SKM-1 treated with dmso at 0.1 percent for 144 hours (cell line): ENCODE measurements around the gene CDC20.

Experiments
- DNase-seq: peaks from one replicate; lab custom pipeline; 2025; ENCODE audit not compliant: unreplicated experiment; lab: John Stamatoyannopoulos, UW

CDC20 gene

GRCh38 chr1:43327549-43328292, 31.1 kb upstream of the CDC20 start:
- DNase-seq, result no peak

- DNase-seq, result peak; percentile 79
These were observed 28.6 kb upstream of the CDC20 start for GRCh38 chr1:43329995-43330751.

DNA sequence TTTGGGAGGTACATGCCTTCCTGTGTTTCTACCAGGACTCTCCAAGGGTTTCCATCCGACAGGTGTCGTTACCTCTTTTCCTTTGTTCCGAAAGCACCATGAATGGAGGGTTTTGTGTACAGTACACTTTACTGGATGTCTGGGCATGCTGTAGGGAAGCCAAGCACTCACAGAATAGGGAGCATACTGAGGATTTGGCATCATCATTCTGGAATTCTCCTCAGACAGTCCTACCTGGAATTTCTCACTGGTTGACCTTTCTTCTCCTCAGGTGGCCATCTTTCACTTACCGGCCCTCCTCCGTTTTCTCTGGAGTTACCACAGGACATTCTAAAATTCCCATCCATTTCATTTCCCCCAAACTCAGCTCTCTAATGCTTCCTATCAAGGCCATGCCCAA, 27.1 kb upstream of the CDC20 start:
- DNase-seq, result no peak

- DNase-seq, result no peak
These were observed 24.2 kb upstream of the CDC20 start for GRCh38 chr1:43334453-43335205.

DNA sequence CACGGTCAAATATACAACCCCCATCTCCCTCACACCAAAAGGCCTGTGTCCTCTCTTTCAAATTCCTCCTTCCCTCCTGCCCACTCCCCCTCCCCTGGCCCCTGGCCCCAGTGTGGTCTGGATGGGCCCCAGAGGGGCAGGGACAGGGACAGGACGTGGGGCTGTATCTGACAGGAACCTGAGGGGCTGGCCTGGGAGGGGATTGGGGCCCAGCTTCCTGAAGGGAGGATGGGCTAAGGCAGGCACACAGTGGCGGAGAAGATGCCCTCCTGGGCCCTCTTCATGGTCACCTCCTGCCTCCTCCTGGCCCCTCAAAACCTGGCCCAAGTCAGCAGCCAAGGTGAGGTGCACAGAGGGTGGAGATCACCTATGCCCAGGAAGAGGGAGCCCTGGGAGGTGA, 21.2 kb upstream of the CDC20 start, which contains the start of gene MPL:
TSS of gene MPL (plus strand) at position 231 of the 400 bp plus-strand sequence. CDS start at position 262, 31 bp downstream.
- no peak for DNase-seq

DNA sequence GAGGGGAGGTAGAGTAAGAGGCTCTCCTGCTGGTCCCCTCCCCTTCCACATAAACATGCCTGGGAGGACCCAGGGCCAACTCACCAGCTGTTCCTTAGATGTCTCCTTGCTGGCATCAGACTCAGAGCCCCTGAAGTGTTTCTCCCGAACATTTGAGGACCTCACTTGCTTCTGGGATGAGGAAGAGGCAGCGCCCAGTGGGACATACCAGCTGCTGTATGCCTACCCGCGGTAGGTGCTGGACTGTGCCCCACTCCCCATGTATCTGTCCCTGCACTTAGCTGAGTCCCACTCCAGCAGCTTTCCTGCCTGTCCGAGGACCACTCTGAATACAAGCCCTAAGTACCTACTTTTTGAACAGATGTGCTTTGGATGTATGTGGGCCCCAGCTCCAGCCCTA, 20.8 kb upstream of the CDC20 start:
- DNase-seq, result no peak

DNA sequence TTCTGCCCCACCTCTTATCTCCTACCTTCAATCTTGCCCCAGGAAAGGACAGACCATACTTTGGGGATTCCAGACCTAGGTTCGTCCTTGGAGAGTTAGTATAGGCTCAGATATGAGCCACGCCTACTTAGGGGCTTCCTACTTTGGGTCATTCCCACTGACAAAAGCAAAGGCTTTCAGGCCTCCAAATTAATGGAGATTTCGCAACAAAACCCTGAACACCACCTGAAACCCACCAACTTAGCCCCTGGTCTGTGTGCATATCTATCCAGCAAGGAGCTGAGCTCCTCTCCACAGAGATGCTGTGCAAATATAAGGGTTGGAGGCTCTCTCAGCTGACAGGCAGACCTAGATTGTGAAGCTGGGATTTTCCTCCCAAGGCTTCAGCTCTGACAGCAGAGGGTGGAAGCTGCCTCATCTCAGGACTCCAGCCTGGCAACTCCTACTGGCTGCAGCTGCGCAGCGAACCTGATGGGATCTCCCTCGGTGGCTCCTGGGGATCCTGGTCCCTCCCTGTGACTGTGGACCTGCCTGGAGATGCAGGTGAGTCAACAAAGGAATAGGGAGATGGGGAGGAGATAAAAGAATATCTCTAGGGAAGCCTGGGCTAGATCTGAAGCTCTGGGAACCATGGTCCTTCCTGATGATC, 19.1 kb upstream of the CDC20 start:
- DNase-seq, result no peak

DNA sequence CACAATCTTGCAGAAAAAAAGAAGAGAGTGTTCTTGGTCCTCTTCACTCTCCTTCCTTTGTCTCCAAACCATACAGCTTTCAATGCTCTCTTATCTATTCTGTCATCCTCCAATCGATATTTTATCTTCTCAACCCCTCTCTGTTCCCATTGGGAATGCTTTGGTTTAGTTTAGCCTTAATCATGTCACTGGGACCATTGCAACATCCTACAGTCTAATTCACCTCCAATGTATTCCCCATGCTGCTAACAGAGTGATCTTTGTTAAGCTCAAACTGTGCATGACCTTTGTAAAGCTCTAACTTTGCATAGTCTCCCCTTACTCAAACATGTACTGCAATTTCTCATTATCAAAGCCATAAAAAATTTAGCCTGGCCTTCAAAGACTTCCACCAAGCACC, 18.2 kb upstream of the CDC20 start:
- DNase-seq, result no peak

DNA sequence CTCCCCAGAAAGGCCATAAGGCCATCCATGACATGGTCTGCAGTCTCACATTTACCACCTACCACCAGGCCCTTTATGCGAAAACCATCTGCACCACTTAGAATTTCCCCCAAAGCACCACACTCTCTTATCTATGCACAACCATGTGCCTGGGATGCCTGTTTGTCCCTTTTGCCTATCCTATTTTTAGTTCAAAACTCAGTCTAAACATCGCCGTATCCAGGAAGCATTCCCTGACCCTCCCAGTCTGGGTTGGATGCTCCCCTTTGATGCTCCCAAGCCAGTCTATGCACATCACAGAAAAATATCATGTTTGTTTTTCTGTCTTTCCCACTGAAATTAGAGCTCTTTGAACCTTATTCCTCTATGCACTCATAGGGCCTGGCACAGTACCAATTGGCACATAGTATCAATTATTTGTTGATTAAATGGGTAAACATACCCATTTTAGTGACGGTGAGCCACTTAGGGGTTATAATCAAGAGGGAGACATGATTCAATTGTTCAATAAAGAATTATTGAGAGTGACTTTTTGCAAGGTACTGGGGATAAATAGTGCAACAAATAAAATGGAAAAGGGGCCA, 14.4 kb upstream of the CDC20 start:
- no peak for DNase-seq

GRCh38 chr1:43345120-43345519, 13.7 kb upstream of the CDC20 start:
- no peak for DNase-seq

DNA sequence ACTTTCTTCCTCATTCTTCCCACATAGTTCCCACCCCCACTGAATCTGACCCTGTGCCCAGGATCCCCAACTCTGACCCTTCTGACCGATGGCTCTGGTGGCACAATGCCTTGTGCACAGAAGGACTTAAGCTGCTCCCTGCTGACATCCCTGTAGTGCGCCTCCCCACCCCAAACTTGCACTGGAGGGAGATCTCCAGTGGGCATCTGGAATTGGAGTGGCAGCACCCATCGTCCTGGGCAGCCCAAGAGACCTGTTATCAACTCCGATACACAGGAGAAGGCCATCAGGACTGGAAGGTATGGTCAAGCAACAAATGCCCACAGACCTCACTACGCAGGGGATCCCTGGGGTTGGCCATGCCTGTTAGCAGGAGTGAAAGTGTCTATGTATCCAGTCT, 12.1 kb upstream of the CDC20 start:
- DNase-seq, result no peak

- no peak for DNase-seq
These were observed 10.4 kb upstream of the CDC20 start for GRCh38 chr1:43348343-43348808.

DNA sequence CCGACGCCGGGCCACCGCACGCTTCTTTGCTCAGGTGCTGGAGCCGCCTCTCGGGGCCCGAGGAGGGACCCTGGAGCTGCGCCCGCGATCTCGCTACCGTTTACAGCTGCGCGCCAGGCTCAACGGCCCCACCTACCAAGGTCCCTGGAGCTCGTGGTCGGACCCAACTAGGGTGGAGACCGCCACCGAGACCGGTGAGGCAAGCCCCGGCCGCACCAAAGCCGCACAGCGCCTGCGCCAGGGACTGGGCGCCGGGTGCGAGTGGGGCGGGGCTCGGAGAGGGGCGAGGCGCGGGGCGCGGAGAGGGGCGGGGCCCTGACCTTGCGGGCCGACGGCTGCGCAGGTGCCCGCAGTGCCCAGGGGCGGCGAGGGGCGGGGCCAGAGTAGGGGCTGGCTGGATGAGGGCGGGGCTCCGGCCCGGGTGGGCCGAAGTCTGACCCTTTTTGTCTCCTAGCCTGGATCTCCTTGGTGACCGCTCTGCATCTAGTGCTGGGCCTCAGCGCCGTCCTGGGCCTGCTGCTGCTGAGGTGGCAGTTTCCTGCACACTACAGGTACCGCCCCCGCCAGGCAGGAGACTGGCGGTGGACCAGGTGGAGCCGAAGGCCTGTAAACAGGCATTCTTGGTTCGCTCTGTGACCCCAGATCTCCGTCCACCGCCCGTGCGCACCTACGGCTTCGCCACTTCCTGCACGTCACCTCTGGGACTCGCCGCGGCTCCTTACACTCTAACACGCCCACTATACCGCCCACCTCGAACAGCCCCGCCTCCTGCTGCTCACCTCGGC, 9.8 kb upstream of the CDC20 start:
- DNase-seq, result no peak

DNA sequence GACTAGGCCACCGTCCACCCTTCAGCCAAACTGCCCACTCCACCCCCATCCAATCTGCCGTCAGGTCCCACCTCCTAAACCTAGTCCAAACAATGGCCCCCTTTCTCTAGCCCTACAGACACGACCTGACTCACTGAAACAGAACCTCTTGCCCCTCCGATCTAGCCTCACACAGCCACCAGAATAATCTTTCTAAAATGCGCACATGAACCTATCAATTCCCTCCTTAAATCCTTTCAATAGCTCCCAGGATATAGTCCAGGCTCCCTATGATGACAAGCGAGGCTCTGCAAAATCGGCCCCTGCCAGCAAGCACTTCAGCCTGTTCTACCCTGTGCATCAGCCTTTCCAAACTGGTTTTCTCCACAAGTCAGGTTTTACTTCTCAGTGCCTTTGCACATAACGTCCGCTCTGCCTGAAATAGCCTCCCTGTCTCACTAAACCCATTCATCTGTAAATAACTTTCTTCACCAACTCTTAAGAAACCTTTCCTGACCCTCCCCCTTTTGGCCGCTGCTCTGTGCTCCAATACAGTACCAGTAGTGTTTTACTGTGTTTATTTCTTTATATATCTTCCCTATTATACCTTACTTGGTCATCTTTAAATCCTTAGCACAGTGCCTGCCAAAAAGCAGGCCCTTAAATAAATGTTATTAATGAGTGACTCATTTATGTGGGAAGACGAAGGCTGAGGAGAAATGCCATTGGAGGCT, 9.0 kb upstream of the CDC20 start:
- peak; percentile 83 for DNase-seq

DNA sequence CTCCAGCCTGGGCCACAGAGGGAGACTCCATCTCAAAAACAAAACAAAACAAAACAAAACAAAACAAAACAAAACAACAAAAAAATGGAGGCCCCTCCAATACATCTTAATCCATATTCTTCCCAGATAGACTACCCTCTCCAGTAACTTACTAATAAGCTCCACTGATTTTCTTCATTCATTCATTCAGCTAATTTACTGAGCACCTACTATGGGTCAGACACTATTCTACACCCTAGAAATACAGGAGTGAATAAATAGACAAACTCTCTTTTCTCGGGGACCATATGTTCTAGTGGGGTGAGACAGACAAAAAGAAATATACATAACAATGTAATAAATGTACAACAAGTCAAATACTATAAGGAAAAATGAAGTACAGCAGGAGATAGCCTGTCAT, 7.8 kb upstream of the CDC20 start:
- no peak for DNase-seq

DNA sequence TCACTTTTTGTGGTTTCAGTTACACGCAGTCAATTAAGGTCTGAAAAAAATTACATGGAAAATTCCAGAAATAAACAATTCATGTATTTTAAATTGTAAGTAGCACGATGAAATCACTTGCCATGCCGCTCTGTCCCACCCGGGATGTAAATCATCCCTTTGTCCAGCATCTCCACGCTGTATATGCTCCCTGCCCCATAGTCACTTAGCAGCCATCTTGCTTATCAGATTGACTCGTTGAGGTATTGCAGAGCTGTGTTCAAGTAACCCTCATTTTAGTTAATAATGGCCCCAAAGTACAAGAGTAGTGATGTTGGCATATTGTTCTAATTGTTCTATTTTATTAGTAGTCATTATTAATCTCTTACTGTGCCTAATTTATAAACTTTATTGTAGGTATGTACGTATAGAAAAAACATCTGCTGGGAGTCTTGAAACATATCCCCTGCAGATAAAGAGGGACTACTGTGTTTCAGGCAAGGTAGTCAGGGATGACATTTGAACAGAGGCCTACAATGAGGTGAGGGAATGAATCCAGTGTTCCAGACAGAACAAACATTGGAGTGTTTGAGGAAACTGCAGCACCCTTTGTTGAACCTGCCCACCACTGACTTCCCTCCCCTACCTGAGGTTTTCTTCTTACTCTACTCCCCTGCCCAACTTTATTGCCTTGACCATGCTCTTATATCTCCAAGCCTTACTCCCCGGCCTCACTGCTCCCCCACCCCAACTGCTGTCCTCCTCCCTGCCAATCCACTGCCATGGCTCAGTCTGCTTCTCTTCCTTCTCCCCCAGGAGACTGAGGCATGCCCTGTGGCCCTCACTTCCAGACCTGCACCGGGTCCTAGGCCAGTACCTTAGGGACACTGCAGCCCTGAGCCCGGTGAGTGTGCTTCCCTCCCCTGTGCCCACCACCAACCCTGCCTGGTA, 7.1 kb upstream of the CDC20 start:
- no peak for DNase-seq

DNA sequence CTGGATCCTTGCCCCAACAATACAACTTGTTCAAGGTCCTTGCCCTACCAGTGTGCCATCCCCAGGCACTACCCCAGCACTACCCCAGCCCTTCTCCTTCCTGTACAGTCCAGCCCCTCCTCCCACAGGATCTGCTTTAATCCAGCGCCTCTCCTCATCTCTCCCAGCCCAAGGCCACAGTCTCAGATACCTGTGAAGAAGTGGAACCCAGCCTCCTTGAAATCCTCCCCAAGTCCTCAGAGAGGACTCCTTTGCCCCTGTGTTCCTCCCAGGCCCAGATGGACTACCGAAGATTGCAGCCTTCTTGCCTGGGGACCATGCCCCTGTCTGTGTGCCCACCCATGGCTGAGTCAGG, 6.5 kb upstream of the CDC20 start:
- DNase-seq, result no peak

DNA sequence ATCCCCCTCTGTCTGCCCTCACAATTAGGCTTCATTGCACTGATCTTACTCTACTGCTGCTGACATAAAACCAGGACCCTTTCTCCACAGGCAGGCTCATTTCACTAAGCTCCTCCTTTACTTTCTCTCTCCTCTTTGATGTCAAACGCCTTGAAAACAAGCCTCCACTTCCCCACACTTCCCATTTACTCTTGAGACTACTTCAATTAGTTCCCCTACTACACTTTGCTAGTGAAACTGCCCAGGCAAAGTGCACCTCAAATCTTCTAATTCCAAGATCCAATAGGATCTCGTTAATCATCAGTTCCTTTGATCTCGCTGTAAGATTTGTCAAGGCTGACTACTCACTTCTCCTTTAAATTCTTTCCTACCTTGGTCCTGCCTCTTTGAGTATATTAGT, 5.9 kb upstream of the CDC20 start:
- peak; percentile 14 for DNase-seq
